HEK293 (cell line): ENCODE measurements around the gene ARPC2.

Experiments
- BCL11B ChIP-seq: fragments of 450-650 bp; formaldehyde crosslinking; IDR thresholded peaks from 2 replicates; pipeline ENCODE4 v1.5.1; 2016; ENCODE audit warnings: low read depth, missing biosample characterization, missing genetic modification characterization
- FEZF1 ChIP-seq: fragments of 450-650 bp; formaldehyde crosslinking; IDR thresholded peaks from 2 replicates; pipeline ENCODE4 v1.5.1; 2016; ENCODE audit warnings: missing biosample characterization, missing genetic modification characterization
- GLI4 ChIP-seq: fragments of 450-650 bp; formaldehyde crosslinking; IDR thresholded peaks from 2 replicates; pipeline ENCODE4 v1.5.1; 2016; ENCODE audit warnings: missing biosample characterization, missing genetic modification characterization
- GLIS1 ChIP-seq: fragments of 450-650 bp; formaldehyde crosslinking; IDR thresholded peaks from 2 replicates; pipeline ENCODE4 v1.5.1; 2016; ENCODE audit warnings: missing biosample characterization, missing genetic modification characterization
- HOXD13 ChIP-seq: sonication (generic); formaldehyde crosslinking; IDR thresholded peaks from 2 replicates; pipeline ENCODE4 v1.8.0; 2022; ENCODE audit warnings: missing genetic modification reagents, borderline replicate concordance
- KLF1 ChIP-seq: fragments of 450-650 bp; formaldehyde crosslinking; IDR thresholded peaks from 2 replicates; pipeline ENCODE4 v1.5.1; 2016; ENCODE audit warnings: missing biosample characterization, missing genetic modification characterization
- OVOL3 ChIP-seq: fragments of 450-650 bp; formaldehyde crosslinking; IDR thresholded peaks from 2 replicates; pipeline ENCODE4 v1.5.1; 2016; ENCODE audit warnings: missing biosample characterization, missing genetic modification characterization
- PRDM4 ChIP-seq: fragments of 450-650 bp; formaldehyde crosslinking; IDR thresholded peaks from 2 replicates; pipeline ENCODE4 v1.5.1; 2017; ENCODE audit warnings: missing biosample characterization, missing genetic modification characterization
- SCRT2 ChIP-seq: fragments of 450-650 bp; formaldehyde crosslinking; IDR thresholded peaks from 2 replicates; pipeline ENCODE4 v1.5.1; 2016; ENCODE audit warnings: missing biosample characterization, missing genetic modification characterization
- TRIM28 ChIP-seq: IDR thresholded peaks from 2 replicates; pipeline ENCODE4 v1.6.1; 2011; ENCODE audit warnings: low read length, control low read depth, borderline replicate concordance
- ZBTB17 ChIP-seq: fragments of 450-650 bp; formaldehyde crosslinking; IDR thresholded peaks from 2 replicates; pipeline ENCODE4 v1.5.1; 2016; ENCODE audit warnings: missing biosample characterization, missing genetic modification characterization
- ZNF133 ChIP-seq: fragments of 450-650 bp; formaldehyde crosslinking; IDR thresholded peaks from 2 replicates; pipeline ENCODE4 v1.5.1; 2016; ENCODE audit warnings: missing biosample characterization, missing genetic modification characterization
- ZNF155 ChIP-seq: fragments of 450-650 bp; formaldehyde crosslinking; IDR thresholded peaks from 2 replicates; pipeline ENCODE4 v1.5.1; 2016; ENCODE audit warnings: missing biosample characterization, missing genetic modification characterization
- ZNF174 ChIP-seq: fragments of 450-650 bp; formaldehyde crosslinking; IDR thresholded peaks from 2 replicates; pipeline ENCODE4 v1.5.0; 2017; ENCODE audit warnings: missing biosample characterization, mild to moderate bottlenecking, missing genetic modification characterization
- ZNF2 ChIP-seq: fragments of 450-650 bp; formaldehyde crosslinking; IDR thresholded peaks from 2 replicates; pipeline ENCODE4 v1.5.1; 2016; ENCODE audit warnings: missing biosample characterization, missing genetic modification characterization
- ZNF23 ChIP-seq: fragments of 450-650 bp; formaldehyde crosslinking; IDR thresholded peaks from 2 replicates; pipeline ENCODE4 v1.5.1; 2016; ENCODE audit warnings: missing biosample characterization, missing genetic modification characterization, borderline replicate concordance
- ZNF239 ChIP-seq: fragments of 450-650 bp; formaldehyde crosslinking; IDR thresholded peaks from 2 replicates; pipeline ENCODE4 v1.5.1; 2016; ENCODE audit warnings: missing biosample characterization, missing genetic modification characterization
- ZNF311 ChIP-seq: fragments of 450-650 bp; formaldehyde crosslinking; IDR thresholded peaks from 2 replicates; pipeline ENCODE4 v1.5.1; 2017; ENCODE audit warnings: missing biosample characterization, missing genetic modification characterization, borderline replicate concordance
- ZNF449 ChIP-seq: fragments of 450-650 bp; formaldehyde crosslinking; IDR thresholded peaks from 2 replicates; pipeline ENCODE4 v1.5.1; 2017; ENCODE audit warnings: missing biosample characterization, mild to moderate bottlenecking, missing genetic modification characterization, moderate library complexity
- ZNF626 ChIP-seq: fragments of 450-650 bp; sonication (Bioruptor Pico); formaldehyde crosslinking; IDR thresholded peaks from 2 replicates; pipeline ENCODE4 v1.5.1; 2018; ENCODE audit warnings: missing biosample characterization, missing genetic modification characterization, inconsistent platforms
- ZNF654 ChIP-seq: fragments of 450-650 bp; formaldehyde crosslinking; IDR thresholded peaks from 2 replicates; pipeline ENCODE4 v1.5.1; 2016; ENCODE audit warnings: low read depth, missing biosample characterization, missing genetic modification characterization
- ZSCAN30 ChIP-seq: fragments of 450-650 bp; IDR thresholded peaks from 2 replicates; pipeline ENCODE4 v1.5.1; 2018; ENCODE audit warnings: missing biosample characterization, mild to moderate bottlenecking, missing genetic modification characterization, moderate library complexity
- TF ChIP-seq, protein P1 (sequence below): fragments of 450-650 bp; formaldehyde crosslinking; IDR thresholded peaks from 2 replicates; pipeline ENCODE4 v1.5.1; 2016; ENCODE audit warnings: missing biosample characterization, missing genetic modification characterization
- TF ChIP-seq, protein P2 (sequence below): fragments of 450-650 bp; formaldehyde crosslinking; IDR thresholded peaks from 2 replicates; pipeline ENCODE4 v1.5.1; 2016; ENCODE audit warnings: missing biosample characterization, missing genetic modification characterization, low read depth
- TF ChIP-seq, protein P3 (sequence below): fragments of 450-650 bp; formaldehyde crosslinking; IDR thresholded peaks from 2 replicates; pipeline ENCODE4 v1.5.1; 2016; ENCODE audit warnings: missing biosample characterization, missing genetic modification characterization

Gene ARPC2

GRCh38 chr2:218217360-218218267 lies 625 bp downstream of the ARPC2 start (continued):
- TF ChIP-seq, protein P1, sequence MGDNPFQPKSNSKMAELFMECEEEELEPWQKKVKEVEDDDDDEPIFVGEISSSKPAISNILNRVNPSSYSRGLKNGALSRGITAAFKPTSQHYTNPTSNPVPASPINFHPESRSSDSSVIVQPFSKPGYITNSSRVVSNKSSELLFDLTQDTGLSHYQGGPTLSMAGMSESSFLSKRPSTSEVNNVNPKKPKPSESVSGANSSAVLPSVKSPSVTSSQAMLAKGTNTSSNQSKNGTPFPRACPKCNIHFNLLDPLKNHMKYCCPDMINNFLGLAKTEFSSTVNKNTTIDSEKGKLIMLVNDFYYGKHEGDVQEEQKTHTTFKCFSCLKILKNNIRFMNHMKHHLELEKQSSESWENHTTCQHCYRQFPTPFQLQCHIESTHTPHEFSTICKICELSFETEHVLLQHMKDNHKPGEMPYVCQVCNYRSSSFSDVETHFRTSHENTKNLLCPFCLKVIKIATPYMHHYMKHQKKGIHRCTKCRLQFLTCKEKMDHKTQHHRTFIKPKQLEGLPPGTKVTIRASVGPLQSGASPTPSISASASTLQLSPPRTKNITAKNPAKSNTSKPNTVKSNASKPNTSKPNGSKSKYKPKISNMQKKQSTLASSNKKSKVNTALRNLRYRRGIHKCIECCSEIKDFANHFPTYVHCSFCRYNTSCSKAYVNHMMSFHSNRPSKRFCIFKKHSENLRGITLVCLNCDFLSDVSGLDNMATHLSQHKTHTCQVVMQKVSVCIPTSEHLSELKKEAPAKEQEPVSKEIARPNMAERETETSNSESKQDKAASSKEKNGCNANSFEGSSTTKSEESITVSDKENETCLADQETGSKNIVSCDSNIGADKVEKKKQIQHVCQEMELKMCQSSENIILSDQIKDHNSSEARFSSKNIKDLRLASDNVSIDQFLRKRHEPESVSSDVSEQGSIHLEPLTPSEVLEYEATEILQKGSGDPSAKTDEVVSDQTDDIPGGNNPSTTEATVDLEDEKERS (tag by site-specific recombination) = no peak
- no peak for TF ChIP-seq ZSCAN30 (tag by site-specific recombination)
- no peak for TF ChIP-seq BCL11B (tag by site-specific recombination)
- TF ChIP-seq ZNF654 = no peak
- TF ChIP-seq ZNF449 (tag by site-specific recombination) = no peak
- TF ChIP-seq ZNF626 = no peak
- TF ChIP-seq ZNF239 = no peak
- TF ChIP-seq ZNF155 (tag by site-specific recombination) = no peak
- TF ChIP-seq ZNF133 (tag by site-specific recombination) = no peak
- TF ChIP-seq ZNF23 (tag by site-specific recombination) = no peak
- TF ChIP-seq ZNF2 (tag by site-specific recombination) = peak; percentile 48; the same call in 1 of the 2 replicates
- no peak for TF ChIP-seq TRIM28
- TF ChIP-seq FEZF1 (tag by site-specific recombination) = no peak
- TF ChIP-seq PRDM4 (tag by site-specific recombination) = no peak
- TF ChIP-seq ZNF311 = no peak
- no peak for TF ChIP-seq ZNF174
- peak; percentile 28; the same call in 1 of the 2 replicates for TF ChIP-seq KLF1
- no peak for TF ChIP-seq OVOL3 (tag by site-specific recombination)
- no peak for TF ChIP-seq GLI4 (tag by site-specific recombination)
- TF ChIP-seq HOXD13 (CRISPR knock-in tag) = no peak
- no peak for TF ChIP-seq ZBTB17 (tag by site-specific recombination)
- TF ChIP-seq, protein P2, sequence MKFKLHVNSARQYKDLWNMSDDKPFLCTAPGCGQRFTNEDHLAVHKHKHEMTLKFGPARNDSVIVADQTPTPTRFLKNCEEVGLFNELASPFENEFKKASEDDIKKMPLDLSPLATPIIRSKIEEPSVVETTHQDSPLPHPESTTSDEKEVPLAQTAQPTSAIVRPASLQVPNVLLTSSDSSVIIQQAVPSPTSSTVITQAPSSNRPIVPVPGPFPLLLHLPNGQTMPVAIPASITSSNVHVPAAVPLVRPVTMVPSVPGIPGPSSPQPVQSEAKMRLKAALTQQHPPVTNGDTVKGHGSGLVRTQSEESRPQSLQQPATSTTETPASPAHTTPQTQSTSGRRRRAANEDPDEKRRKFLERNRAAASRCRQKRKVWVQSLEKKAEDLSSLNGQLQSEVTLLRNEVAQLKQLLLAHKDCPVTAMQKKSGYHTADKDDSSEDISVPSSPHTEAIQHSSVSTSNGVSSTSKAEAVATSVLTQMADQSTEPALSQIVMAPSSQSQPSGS (tag by site-specific recombination) = no peak
- TF ChIP-seq GLIS1 (tag by site-specific recombination) = peak; percentile 58
- peak; percentile 92 for TF ChIP-seq SCRT2 (tag by site-specific recombination)
- TF ChIP-seq, protein P3, sequence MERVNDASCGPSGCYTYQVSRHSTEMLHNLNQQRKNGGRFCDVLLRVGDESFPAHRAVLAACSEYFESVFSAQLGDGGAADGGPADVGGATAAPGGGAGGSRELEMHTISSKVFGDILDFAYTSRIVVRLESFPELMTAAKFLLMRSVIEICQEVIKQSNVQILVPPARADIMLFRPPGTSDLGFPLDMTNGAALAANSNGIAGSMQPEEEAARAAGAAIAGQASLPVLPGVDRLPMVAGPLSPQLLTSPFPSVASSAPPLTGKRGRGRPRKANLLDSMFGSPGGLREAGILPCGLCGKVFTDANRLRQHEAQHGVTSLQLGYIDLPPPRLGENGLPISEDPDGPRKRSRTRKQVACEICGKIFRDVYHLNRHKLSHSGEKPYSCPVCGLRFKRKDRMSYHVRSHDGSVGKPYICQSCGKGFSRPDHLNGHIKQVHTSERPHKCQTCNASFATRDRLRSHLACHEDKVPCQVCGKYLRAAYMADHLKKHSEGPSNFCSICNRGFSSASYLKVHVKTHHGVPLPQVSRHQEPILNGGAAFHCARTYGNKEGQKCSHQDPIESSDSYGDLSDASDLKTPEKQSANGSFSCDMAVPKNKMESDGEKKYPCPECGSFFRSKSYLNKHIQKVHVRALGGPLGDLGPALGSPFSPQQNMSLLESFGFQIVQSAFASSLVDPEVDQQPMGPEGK = peak; percentile 50; the same call in 1 of the 2 replicates
